Karpas-422 (cell line): Measurements from ENCODE around the gene ABLIM2. TPM values are rescaled to one million over a fixed set of nuclear protein-coding genes. Genes with fewer than 3 reads are reported as not detected.

Source experiments
- DNase-seq: peaks from one replicate; pipeline ENCODE4 v3.0.0-alpha.2; 2015
- H2AFZ ChIP-seq: fragments of 200-600 bp; sonication (generic); 2 replicates; pipeline ENCODE4 v1.6.1; 2014; ENCODE audit warnings: antibody characterized with exemption, low read length, mixed read lengths
- H3K27ac ChIP-seq: fragments of 200-600 bp; sonication (generic); 2 replicates; pipeline ENCODE4 v1.5.1; 2014; ENCODE audit warnings: mild to moderate bottlenecking, low read length, moderate library complexity
- H3K27me3 ChIP-seq: fragments of 200-600 bp; sonication (generic); 2 replicates; pipeline ENCODE4 v1.6.1; 2014; ENCODE audit warnings: low read length, mixed read lengths
- H3K36me3 ChIP-seq: fragments of 200-600 bp; sonication (generic); 2 replicates; pipeline ENCODE4 v1.6.1; 2014; ENCODE audit warnings: low read length, mixed read lengths; ENCODE audit not compliant: insufficient read depth
- H3K4me1 ChIP-seq: fragments of 200-600 bp; sonication (generic); 2 replicates; pipeline ENCODE4 v1.6.1; 2014; ENCODE audit warnings: mild to moderate bottlenecking, low read length, mixed read lengths
- H3K4me2 ChIP-seq: fragments of 200-600 bp; sonication (generic); 2 replicates; pipeline ENCODE4 v1.6.1; 2014; ENCODE audit warnings: low read length, low read depth, mild to moderate bottlenecking; ENCODE audit not compliant: poor library complexity, severe bottlenecking
- H3K4me3 ChIP-seq: fragments of 200-600 bp; sonication (generic); 2 replicates; pipeline ENCODE4 v1.5.1; 2014; ENCODE audit warnings: mild to moderate bottlenecking, antibody characterized with exemption, low read length, mixed read lengths
- H3K79me2 ChIP-seq: fragments of 200-600 bp; sonication (generic); 2 replicates; pipeline ENCODE4 v1.6.1; 2014; ENCODE audit warnings: mild to moderate bottlenecking, low read length, mixed read lengths
- H3K9ac ChIP-seq: fragments of 200-600 bp; sonication (generic); 2 replicates; pipeline ENCODE4 v1.6.0; 2014; ENCODE audit warnings: low read length
- H3K9me2 ChIP-seq: fragments of 200-600 bp; sonication (generic), shearing (Covaris generic); replicated peaks from 2 replicates; pipeline ENCODE4 v1.6.0; 2014; ENCODE audit warnings: mild to moderate bottlenecking, low read length, moderate library complexity; ENCODE audit not compliant: insufficient read depth
- H3K9me3 ChIP-seq: fragments of 300-700, 200-600 bp; sonication (generic); 2 replicates; pipeline ENCODE4 v1.6.1; 2014; ENCODE audit warnings: low read length, mixed read lengths
- H4K20me1 ChIP-seq: fragments of 200-600 bp; sonication (generic); 2 replicates; pipeline ENCODE4 v1.6.1; 2014; ENCODE audit warnings: mild to moderate bottlenecking, antibody characterized with exemption, low read length, low read depth; ENCODE audit not compliant: insufficient read depth
- total RNA-seq: library from RNA; depleted of rRNA; stranded (reverse); fragments of >200 nt; shearing (Covaris generic); gene quantifications from 2 replicates; pipeline ENCODE4 v1.2.3, GENCODE V29; 2014; ENCODE audit warnings: low replicate concordance

The ABLIM2 gene
- total RNA-seq, 1 experiment from 2014 or later: not detected

- Histone ChIP-seq H2AFZ (no peak overlapping the region), H3K79me2 (no peaks in the 10 kb centered on the region), H3K4me1 (no peaks in the 10 kb centered on the region), H3K4me3 (no peak overlapping the region), H3K4me2 (no peak overlapping the region), H3K9me3 (no peaks in the 10 kb centered on the region), H3K27me3 (no peaks in the 10 kb centered on the region), H3K9ac (no peak overlapping the region), H3K9me2 (no peaks in the 10 kb centered on the region), H3K36me3 (no peaks in the 10 kb centered on the region), H4K20me1 (no peaks in the 10 kb centered on the region), H3K27ac (no peak overlapping the region)
- DNase-seq: no peak
Observed at GRCh38 chr4:8131210-8131609, 27.4 kb downstream of the ABLIM2 start.

GRCh38 chr4:8130346-8131066 lies 28.1 kb downstream of the ABLIM2 start:
- no peaks in the 10 kb centered on the region for H3K79me2 ChIP-seq
- H3K4me2 ChIP-seq: no peak overlapping the region
- H3K4me3 ChIP-seq: no peak overlapping the region
- no peak for DNase-seq
- H2AFZ ChIP-seq: no peak overlapping the region
- no peak overlapping the region for H3K9ac ChIP-seq
- H3K27ac ChIP-seq: no peak overlapping the region
- no peaks in the 10 kb centered on the region for H4K20me1 ChIP-seq
- H3K9me2 ChIP-seq: no peaks in the 10 kb centered on the region
- H3K27me3 ChIP-seq: no peaks in the 10 kb centered on the region
- no peaks in the 10 kb centered on the region for H3K9me3 ChIP-seq
- no peaks in the 10 kb centered on the region for H3K4me1 ChIP-seq
- H3K36me3 ChIP-seq: no peaks in the 10 kb centered on the region

- Histone ChIP-seq H3K4me3 (no peak overlapping the region), H3K27me3 (no peaks in the 10 kb centered on the region), H3K27ac (no peak overlapping the region), H3K9me2 (no peaks in the 10 kb centered on the region), H3K36me3 (no peaks in the 10 kb centered on the region), H4K20me1 (no peaks in the 10 kb centered on the region), H3K4me2 (no peak overlapping the region), H3K9me3 (no peaks in the 10 kb centered on the region), H2AFZ (no peak overlapping the region), H3K9ac (no peak overlapping the region), H3K4me1 (no peaks in the 10 kb centered on the region), H3K79me2 (no peaks in the 10 kb centered on the region)
- no peak for DNase-seq
Observed at GRCh38 chr4:8129785-8130184, 28.8 kb downstream of the ABLIM2 start.

- Histone ChIP-seq H4K20me1 (no peaks in the 10 kb centered on the region), H3K27ac (no peak overlapping the region), H3K4me2 (no peak overlapping the region), H3K9me2 (no peaks in the 10 kb centered on the region), H3K4me1 (no peaks in the 10 kb centered on the region), H3K36me3 (no peaks in the 10 kb centered on the region), H3K27me3 (no peaks in the 10 kb centered on the region), H3K79me2 (no peaks in the 10 kb centered on the region), H2AFZ (no peak overlapping the region), H3K9me3 (no peaks in the 10 kb centered on the region), H3K4me3 (no peak overlapping the region), H3K9ac (no peak overlapping the region)
- no peak for DNase-seq
Observed at GRCh38 chr4:8129136-8129535, 29.5 kb downstream of the ABLIM2 start.

GRCh38 chr4:8128100-8128856 lies 30.3 kb downstream of the ABLIM2 start:
- H3K9me2 ChIP-seq: no peaks in the 10 kb centered on the region
- no peak overlapping the region for H2AFZ ChIP-seq
- H3K4me1 ChIP-seq: no peaks in the 10 kb centered on the region
- no peak overlapping the region for H3K9ac ChIP-seq
- H4K20me1 ChIP-seq: no peaks in the 10 kb centered on the region
- H3K27me3 ChIP-seq: no peaks in the 10 kb centered on the region
- no peak for DNase-seq
- no peaks in the 10 kb centered on the region for H3K9me3 ChIP-seq
- H3K36me3 ChIP-seq: no peaks in the 10 kb centered on the region
- no peak overlapping the region for H3K27ac ChIP-seq
- no peak overlapping the region for H3K4me3 ChIP-seq
- no peak overlapping the region for H3K4me2 ChIP-seq
- H3K79me2 ChIP-seq: no peaks in the 10 kb centered on the region

GRCh38 chr4:8127051-8127826 lies 31.4 kb downstream of the ABLIM2 start:
- Histone ChIP-seq H3K27ac (no peak overlapping the region), H3K4me3 (no peak overlapping the region), H4K20me1 (no peaks in the 10 kb centered on the region), H3K27me3 (no peaks in the 10 kb centered on the region), H3K9me3 (no peaks in the 10 kb centered on the region), H3K4me1 (no peaks in the 10 kb centered on the region), H3K4me2 (no peak overlapping the region), H3K9ac (no peak overlapping the region), H3K9me2 (no peaks in the 10 kb centered on the region), H2AFZ (no peak overlapping the region), H3K36me3 (no peaks in the 10 kb centered on the region), H3K79me2 (no peaks in the 10 kb centered on the region)
- no peak for DNase-seq

- H2AFZ ChIP-seq: no peak overlapping the region
Observed at GRCh38 chr4:8126523-8126922, 32.1 kb downstream of the ABLIM2 start.

GRCh38 chr4:8125526-8126056 lies 33.0 kb downstream of the ABLIM2 start:
- no peaks in the 10 kb centered on the region for H3K27me3 ChIP-seq
- no peaks in the 10 kb centered on the region for H3K4me1 ChIP-seq
- DNase-seq: no peak
- no peaks in the 10 kb centered on the region for H3K36me3 ChIP-seq
- no peak overlapping the region for H3K9ac ChIP-seq
- H3K4me3 ChIP-seq: no peak overlapping the region
- H3K4me2 ChIP-seq: no peak overlapping the region
- H2AFZ ChIP-seq: no peak overlapping the region
- no peaks in the 10 kb centered on the region for H3K9me2 ChIP-seq
- H3K79me2 ChIP-seq: no peaks in the 10 kb centered on the region
- no peaks in the 10 kb centered on the region for H4K20me1 ChIP-seq
- H3K27ac ChIP-seq: no peak overlapping the region
- H3K9me3 ChIP-seq: no peaks in the 10 kb centered on the region

More at GRCh38 chr4:8126523-8126922, 32.1 kb downstream of the ABLIM2 start:
- no peak overlapping the region for H3K27ac ChIP-seq
- no peaks in the 10 kb centered on the region for H3K79me2 ChIP-seq
- H3K4me3 ChIP-seq: no peak overlapping the region
- H4K20me1 ChIP-seq: no peaks in the 10 kb centered on the region
- H3K9me3 ChIP-seq: no peaks in the 10 kb centered on the region
- H3K9me2 ChIP-seq: no peaks in the 10 kb centered on the region
- H3K4me1 ChIP-seq: no peaks in the 10 kb centered on the region
- no peak overlapping the region for H3K9ac ChIP-seq
- no peaks in the 10 kb centered on the region for H3K27me3 ChIP-seq
- no peak overlapping the region for H3K4me2 ChIP-seq
- no peaks in the 10 kb centered on the region for H3K36me3 ChIP-seq
- no peak for DNase-seq
